ENCODE results near the gene TFAM. TPM values are rescaled to one million over a fixed set of nuclear protein-coding genes. Genes with fewer than 3 reads are reported as not detected.

The TFAM gene
- total and polyA plus RNA-seq, 2 donors (not counting 1 experiment from before 2014, with no cell fraction given): 8.2 to 38.4 TPM

- ATAC-seq (ENCODE audit: low read depth) (no peak), DNase-seq (no peak)
- H3K4me1 ChIP-seq (ENCODE audit: control insufficient read depth in 2 of 2, insufficient read depth in 2 of 2, low read length in 2 of 2): no peaks in the 10 kb centered on the region
- intact Hi-C loops (cut with micrococcal nuclease): no loop called here
- no peaks in the 10 kb centered on the region for H3K27me3 ChIP-seq (replicated peaks in 1 of 4; ENCODE audit: control extremely low read depth in 1 of 4, control insufficient read depth in 3 of 4, insufficient read depth in 4 of 4, low read length in 3 of 4)
- ChIA-PET CTCF (interaction anchor here (1.4 kb wide), 1 partner anchor 93 kb away, joined by 3 read pairs; no protein-coding TSS in a partner anchor), POLR2A (no interaction called here)
- H3K4me2 ChIP-seq (replicated peaks; ENCODE audit: low read depth, low read length, poor library complexity, severe bottlenecking): no peak overlapping the region
- no peak overlapping the region for H3K4me3 ChIP-seq (ENCODE audit: control extremely low read depth in 1 of 5, extremely low read depth in 1 of 5, insufficient read depth in 1 of 5, low read depth in 2 of 5, low read length in 4 of 5)
- H3K27ac Mint-ChIP-seq: no peak overlapping the region
- no peaks in the 10 kb centered on the region for H3K27me3 Mint-ChIP-seq
- peaks cover 7 to 75% of the 10 kb centered on the region in 2 experiments for H3K36me3 ChIP-seq (replicated peaks in 1 of 2; ENCODE audit: control extremely low read depth in 1 of 2, control insufficient read depth in 1 of 2, extremely low read depth in 1 of 2, insufficient read depth in 2 of 2, low read length in 1 of 2)
- H3K9ac ChIP-seq (ENCODE audit: low read length): no peak overlapping the region
- H4K20me1 ChIP-seq (ENCODE audit: control insufficient read depth, insufficient read depth, low read length, poor library complexity, severe bottlenecking): peaks cover 11% of the 10 kb centered on the region
- no peak overlapping the region for H3K4me3 Mint-ChIP-seq
- TF ChIP-seq CTCF (IDR thresholded peaks at IDR 0.05): no peak
- TF ChIP-seq EZH2 (IDR thresholded peaks at IDR 0.05; ENCODE audit: borderline replicate concordance, insufficient read depth, low read depth, low read length, poor library complexity, severe bottlenecking): no peak
- no peak overlapping the region for H2AFZ ChIP-seq (ENCODE audit: insufficient read depth, low read depth, low read length, poor library complexity, severe bottlenecking)
- H3K79me2 ChIP-seq (ENCODE audit: control insufficient read depth, insufficient read depth, low read length): peaks cover 3% of the 10 kb centered on the region
- no peak overlapping the region for H3K27ac ChIP-seq (ENCODE audit: low read length in 2 of 2)
- peaks cover 9% of the 10 kb centered on the region for H3K4me1 Mint-ChIP-seq
- H3K9me3 ChIP-seq (ENCODE audit: control extremely low read depth in 1 of 3, control insufficient read depth in 2 of 3, insufficient read depth in 1 of 3, low read length in 2 of 3): no peaks in the 10 kb centered on the region
- H3K9me3 Mint-ChIP-seq (ENCODE audit: insufficient read depth): no peaks in the 10 kb centered on the region
These were observed 9.3 kb downstream of the TFAM start for GRCh38 chr10:58394471-58394870.

- no peak for ATAC-seq (ENCODE audit: low read depth)
- Histone ChIP-seq H3K9me3 (ENCODE audit: control extremely low read depth in 1 of 3, control insufficient read depth in 2 of 3, insufficient read depth in 1 of 3, low read length in 2 of 3) (no peaks in the 10 kb centered on the region), H2AFZ (ENCODE audit: insufficient read depth, low read depth, low read length, poor library complexity, severe bottlenecking) (no peak overlapping the region), H3K4me3 (ENCODE audit: control extremely low read depth in 1 of 5, extremely low read depth in 1 of 5, insufficient read depth in 1 of 5, low read depth in 2 of 5, low read length in 4 of 5) (no peak overlapping the region), H4K20me1 (ENCODE audit: control insufficient read depth, insufficient read depth, low read length, poor library complexity, severe bottlenecking) (peaks cover 11% of the 10 kb centered on the region), H3K4me1 (ENCODE audit: control insufficient read depth in 2 of 2, insufficient read depth in 2 of 2, low read length in 2 of 2) (no peaks in the 10 kb centered on the region), H3K9ac (ENCODE audit: low read length) (no peak overlapping the region), H3K27me3 (replicated peaks in 1 of 4; ENCODE audit: control extremely low read depth in 1 of 4, control insufficient read depth in 3 of 4, insufficient read depth in 4 of 4, low read length in 3 of 4) (no peaks in the 10 kb centered on the region), H3K36me3 (replicated peaks in 1 of 2; ENCODE audit: control extremely low read depth in 1 of 2, control insufficient read depth in 1 of 2, extremely low read depth in 1 of 2, insufficient read depth in 2 of 2, low read length in 1 of 2) (peaks cover 7 to 59% of the 10 kb centered on the region in 2 experiments), H3K79me2 (ENCODE audit: control insufficient read depth, insufficient read depth, low read length) (no peaks in the 10 kb centered on the region), H3K27ac (ENCODE audit: low read length in 2 of 2) (no peak overlapping the region), H3K4me2 (replicated peaks; ENCODE audit: low read depth, low read length, poor library complexity, severe bottlenecking) (no peak overlapping the region)
- Mint-ChIP-seq H3K27ac (no peak overlapping the region), H3K9me3 (ENCODE audit: insufficient read depth) (no peaks in the 10 kb centered on the region), H3K4me1 (peaks cover 3% of the 10 kb centered on the region), H3K27me3 (no peaks in the 10 kb centered on the region), H3K4me3 (no peak overlapping the region)
- intact Hi-C loops (cut with micrococcal nuclease): no loop called here
- TF ChIP-seq CTCF (IDR thresholded peaks at IDR 0.05) (no peak), EZH2 (IDR thresholded peaks at IDR 0.05; ENCODE audit: borderline replicate concordance, insufficient read depth, low read depth, low read length, poor library complexity, severe bottlenecking) (no peak)
- CTCF ChIA-PET: no interaction called here
- no peak for DNase-seq
- POLR2A ChIA-PET: no interaction called here
These were observed 10.8 kb downstream of the TFAM start for GRCh38 chr10:58396057-58396456.

All from B cell (primary cell).